NB4 (cell line): ENCODE data around the gene BMP2.

Experiments
- MAX ChIP-seq: IDR thresholded peaks from 2 replicates; pipeline ENCODE4 v1.6.1; 2011; ENCODE audit warnings: low read depth, low read length
- POLR2A ChIP-seq: IDR thresholded peaks from 2 replicates; pipeline ENCODE4 v1.6.1; 2011; ENCODE audit warnings: mild to moderate bottlenecking; ENCODE audit not compliant: insufficient read length; ENCODE audit errors: extremely low read depth
- TF ChIP-seq, protein P1 (sequence below): IDR thresholded peaks from one replicate; pipeline ENCODE4 v1.5.1; 2012; ENCODE audit warnings: low read depth, low read length

DNA sequence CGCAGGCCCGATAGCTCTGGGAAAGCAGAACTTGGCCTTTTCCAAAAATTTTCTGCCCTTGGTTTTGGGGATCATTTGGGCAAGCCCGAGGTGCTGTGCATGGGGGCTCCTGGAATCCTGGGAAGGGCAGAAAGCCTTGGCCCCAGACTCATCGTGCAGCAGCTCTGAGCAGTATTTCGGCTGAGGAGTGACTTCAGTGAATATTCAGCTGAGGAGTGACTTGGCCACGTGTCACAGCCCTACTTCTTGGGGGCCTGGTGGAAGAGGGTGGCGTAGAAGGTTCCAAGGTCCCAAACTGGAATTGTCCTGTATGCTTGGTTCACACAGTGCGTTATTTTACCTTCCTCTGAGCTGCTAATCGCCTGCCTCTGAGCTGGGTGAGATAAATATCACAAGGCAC is 1.1 kb upstream of the BMP2 start:
- TF ChIP-seq, protein P1, sequence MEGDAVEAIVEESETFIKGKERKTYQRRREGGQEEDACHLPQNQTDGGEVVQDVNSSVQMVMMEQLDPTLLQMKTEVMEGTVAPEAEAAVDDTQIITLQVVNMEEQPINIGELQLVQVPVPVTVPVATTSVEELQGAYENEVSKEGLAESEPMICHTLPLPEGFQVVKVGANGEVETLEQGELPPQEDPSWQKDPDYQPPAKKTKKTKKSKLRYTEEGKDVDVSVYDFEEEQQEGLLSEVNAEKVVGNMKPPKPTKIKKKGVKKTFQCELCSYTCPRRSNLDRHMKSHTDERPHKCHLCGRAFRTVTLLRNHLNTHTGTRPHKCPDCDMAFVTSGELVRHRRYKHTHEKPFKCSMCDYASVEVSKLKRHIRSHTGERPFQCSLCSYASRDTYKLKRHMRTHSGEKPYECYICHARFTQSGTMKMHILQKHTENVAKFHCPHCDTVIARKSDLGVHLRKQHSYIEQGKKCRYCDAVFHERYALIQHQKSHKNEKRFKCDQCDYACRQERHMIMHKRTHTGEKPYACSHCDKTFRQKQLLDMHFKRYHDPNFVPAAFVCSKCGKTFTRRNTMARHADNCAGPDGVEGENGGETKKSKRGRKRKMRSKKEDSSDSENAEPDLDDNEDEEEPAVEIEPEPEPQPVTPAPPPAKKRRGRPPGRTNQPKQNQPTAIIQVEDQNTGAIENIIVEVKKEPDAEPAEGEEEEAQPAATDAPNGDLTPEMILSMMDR = no peak
- TF ChIP-seq POLR2A = no peak
- no peak for TF ChIP-seq MAX
